Motor neuron (in vitro differentiated cells): ENCODE measurements around the gene PRRT1. TPM values are rescaled to one million over a fixed set of nuclear protein-coding genes. Genes with fewer than 3 reads are reported as not detected.
"Not testable (repeated sequence)": the region's sequence is repeated elsewhere in the genome, so short reads cannot be mapped to it uniquely, and the experiment has no call there.

Source experiments
- ATAC-seq, 8 experiments: fragments of 200-7000 bp; cut with Tn5 transposase; replicated peaks in 6 of 8; 2 replicates each; pipeline ENCODE4 v1.8.0; 2021; ENCODE audit warnings: mild to moderate bottlenecking in 8 of 8, moderate library complexity in 8 of 8
- H3K27ac ChIP-seq, 2 donors: fragments of 250-450 bp; sonication (Bioruptor Pico); 2 replicates each; pipeline ENCODE4 v1.9.0; 2021; ENCODE audit warnings: antibody characterized with exemption in 2 of 2, mild to moderate bottlenecking in 2 of 2, moderate library complexity in 1 of 2
- H3K4me1 ChIP-seq, 2 donors: fragments of 250-450 bp; sonication (Bioruptor Pico); replicated peaks in 1 of 2; 2 replicates each; pipeline ENCODE4 v1.6.1; 2021; ENCODE audit warnings: antibody characterized with exemption in 2 of 2, mild to moderate bottlenecking in 2 of 2, moderate library complexity in 1 of 2
- H3K4me3 ChIP-seq, 5 donors: fragments of 250-450 bp; sonication (Bioruptor Pico); 2 replicates each; pipeline ENCODE4 v1.9.0; 2021; ENCODE audit warnings: antibody characterized with exemption in 5 of 5, mild to moderate bottlenecking in 5 of 5, moderate library complexity in 4 of 5
- WGBS, 10 experiments: fragments of 450-650 bp; shearing (Covaris generic); methylation state at CpG; one replicate each; pipeline ENCODE4 v1.0.0; 2022; 5-methylcytosine and 5-hydroxymethylcytosine counted together
- in situ Hi-C, 9 experiments: fragments of 400-800 bp; cut with MboI; loops; one replicate each; pipeline ENCODE4 v1.15.0; 2021; ENCODE audit warnings: low sequenced_read_pairs in 9 of 9, low pct_unique_long_range_greater_than_20kb in 2 of 9; ENCODE audit not compliant: unreplicated experiment in 9 of 9
- total RNA-seq, 8 experiments: library from RNA; unstranded; fragments of 300-600 nt; gene quantifications; 2 replicates each; pipeline versions ENCODE4 v1.2.3 to v1.2.4, GENCODE V29; 2022

Gene PRRT1
- 1 to 10 TPM in 4 of 8 experiments, under 1 TPM in 4; 0.50 to 2.9 (median 1.1) TPM for total RNA-seq

- H3K4me3 ChIP-seq, result peak within 1 kb of the TSS; percentile 54 to 85 (median 55)
- H3K4me1 ChIP-seq, result peaks cover 24 to 28% of the 10 kb centered on the region in 2 donors
- H3K27ac ChIP-seq, result peak within 1 kb of the TSS in 1 of 2 donors; percentile 84
- in situ Hi-C loops, result no loop called here
- no peak for ATAC-seq
- 0 to 45% (median 21%) methylated on average over 1 to 5 of the region's 24 CpGs; no CpG with 5 or more reads in 3 of the 10 experiments for WGBS, 10 experiments
Measured at GRCh38 chr6:32151863-32152768, at the start of gene PRRT1. TSS of gene PRRT1 (minus strand) at chr6:32151939. CDS start at chr6:32151827, 112 bp downstream.

- 20 to 93% (median 83%) methylated on average over 1 to 3 of the region's 13 CpGs; no CpG with 5 or more reads in 4 of the 10 experiments for WGBS, 10 experiments
- in situ Hi-C loops, result no loop called here
- no peak for ATAC-seq
Measured at GRCh38 chr6:32200711-32201475, 49.2 kb upstream of the PRRT1 start.

DNA sequence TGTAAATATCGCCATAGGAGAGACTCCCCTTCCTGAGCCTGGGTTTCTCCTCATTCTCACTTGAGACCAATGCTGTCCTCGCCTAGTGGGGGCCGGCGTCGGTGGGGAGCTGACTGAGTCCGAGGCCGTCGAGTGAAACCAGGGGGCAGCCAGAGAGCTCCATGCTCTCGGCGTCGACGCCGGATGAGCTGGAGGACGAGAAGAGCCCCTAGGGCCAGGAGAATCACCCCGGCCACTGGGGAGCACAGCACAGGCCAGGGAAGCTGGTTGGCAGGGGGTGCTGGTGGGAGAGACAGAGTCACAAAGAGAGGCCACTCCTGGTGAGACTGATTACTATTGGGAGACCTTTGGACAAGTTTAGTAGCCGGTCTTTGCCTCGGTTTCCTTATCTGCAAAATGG, 47.1 kb upstream of the PRRT1 start:
- no peak for ATAC-seq
- no peak overlapping the region for H3K27ac ChIP-seq
- in situ Hi-C loops, result loop anchor here in 1 of 9 experiments (25.0 kb wide), 1 partner anchor 662 kb away; the partner anchor contains the start of genes ATP6V1G2, DDX39B, MCCD1 and NFKBIL1
- peaks cover 15 to 22% of the 10 kb centered on the region in 2 donors for H3K4me1 ChIP-seq
- no peak overlapping the region for H3K4me3 ChIP-seq
- WGBS, 10 experiments, result 79 to 100% (median 93%) methylated on average over 5 to 12 of the region's 17 CpGs; no CpG with 5 or more reads in 5 of the 10 experiments

More at GRCh38 chr6:32200711-32201475, 49.2 kb upstream of the PRRT1 start:
- Histone ChIP-seq H3K4me3 (no peak overlapping the region), H3K27ac (no peak overlapping the region), H3K4me1 (peaks cover 11 to 15% of the 10 kb centered on the region in 2 donors)

DNA sequence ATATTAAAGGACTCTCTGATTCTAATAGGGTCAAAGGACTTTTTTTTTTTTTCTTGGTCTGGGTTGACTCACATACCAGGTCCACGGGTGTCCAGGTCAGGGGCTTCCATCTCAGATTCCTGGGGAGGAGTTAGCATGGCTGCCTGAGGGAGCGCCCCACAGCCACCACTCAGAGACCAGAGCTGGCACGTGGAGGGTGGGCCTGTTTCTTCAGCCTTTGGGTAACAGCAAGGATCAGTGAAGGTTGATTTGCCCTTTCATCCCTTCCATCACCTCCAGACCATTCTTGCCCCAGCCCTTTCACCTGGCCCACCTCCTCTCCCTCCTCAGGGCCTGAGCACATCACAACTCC, 46.6 kb upstream of the PRRT1 start:
- WGBS, 10 experiments, result 67 to 100% (median 82%) methylated on average over 1 to 3 of the region's 3 CpGs; no CpG with 5 or more reads in 3 of the 10 experiments
- in situ Hi-C loops, result loop anchor here in 1 of 9 experiments (25.0 kb wide), 1 partner anchor 661 kb away; the partner anchor contains the start of genes ATP6V1G2, DDX39B, MCCD1 and NFKBIL1

DNA sequence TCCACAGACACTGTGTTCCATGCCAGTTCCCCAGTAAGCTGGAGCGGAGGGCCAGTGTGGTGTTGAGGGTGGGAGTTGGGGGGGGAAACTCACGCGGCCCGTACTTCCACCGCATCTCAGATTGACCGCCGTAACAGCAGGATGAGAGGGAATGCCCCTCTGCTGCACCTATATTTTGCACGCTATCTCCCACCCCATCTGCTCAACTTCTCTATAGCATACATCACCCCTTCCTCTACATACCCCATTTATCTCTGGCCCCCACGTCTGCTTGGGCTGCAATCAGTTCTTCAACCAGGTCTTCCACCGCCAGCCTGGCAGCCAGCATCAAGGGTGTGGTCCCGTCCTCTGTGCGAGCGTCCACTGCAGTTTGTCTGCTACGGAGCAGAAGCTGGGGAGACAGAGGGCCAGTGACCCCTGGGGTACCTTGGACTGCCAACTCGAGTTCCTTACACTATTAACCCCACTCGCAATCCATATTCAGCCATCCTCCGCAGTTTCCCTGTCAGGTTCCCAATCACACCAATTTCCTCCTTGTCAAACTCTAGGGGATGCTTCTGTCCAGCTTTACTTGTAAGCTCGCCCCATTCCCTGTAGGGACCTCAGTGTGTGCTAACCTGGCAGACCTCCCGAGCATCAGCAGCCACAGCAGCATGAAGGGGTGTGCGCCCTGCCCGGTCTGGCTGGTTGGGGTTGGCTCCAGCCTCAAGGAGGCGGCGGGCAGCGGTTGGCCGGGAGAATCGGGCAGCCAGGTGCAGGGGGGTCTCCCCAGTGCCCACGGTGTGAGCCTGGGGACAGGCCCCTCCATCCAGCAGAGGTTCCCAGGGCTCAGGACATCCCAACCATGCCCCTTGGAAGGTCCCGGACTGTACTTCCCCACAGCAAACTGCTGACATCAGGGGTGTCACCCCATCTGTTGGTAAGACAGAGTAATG, 45.2 kb upstream of the PRRT1 start:
- in situ Hi-C loops, result loop anchor here in 1 of 9 experiments (25.0 kb wide), 1 partner anchor 660 kb away; the partner anchor contains the start of genes ATP6V1G2, DDX39B, MCCD1 and NFKBIL1
- Histone ChIP-seq H3K27ac (peak overlapping the region; percentile 99 to 100), H3K4me1 (peaks cover 15 to 20% of the 10 kb centered on the region in 2 donors), H3K4me3 (peak overlapping the region; percentile 43 to 63 (median 50))
- 34 to 100% (median 53%) methylated on average over 1 to 9 of the region's 28 CpGs; no CpG with 5 or more reads in 3 of the 10 experiments for WGBS, 10 experiments
- ATAC-seq, result no peak

More for the DNA sequence above, 46.6 kb upstream of the PRRT1 start:
- ATAC-seq, result no peak
- no peak overlapping the region for H3K27ac ChIP-seq
- peaks cover 15 to 22% of the 10 kb centered on the region in 2 donors for H3K4me1 ChIP-seq
- H3K4me3 ChIP-seq, result no peak overlapping the region

DNA sequence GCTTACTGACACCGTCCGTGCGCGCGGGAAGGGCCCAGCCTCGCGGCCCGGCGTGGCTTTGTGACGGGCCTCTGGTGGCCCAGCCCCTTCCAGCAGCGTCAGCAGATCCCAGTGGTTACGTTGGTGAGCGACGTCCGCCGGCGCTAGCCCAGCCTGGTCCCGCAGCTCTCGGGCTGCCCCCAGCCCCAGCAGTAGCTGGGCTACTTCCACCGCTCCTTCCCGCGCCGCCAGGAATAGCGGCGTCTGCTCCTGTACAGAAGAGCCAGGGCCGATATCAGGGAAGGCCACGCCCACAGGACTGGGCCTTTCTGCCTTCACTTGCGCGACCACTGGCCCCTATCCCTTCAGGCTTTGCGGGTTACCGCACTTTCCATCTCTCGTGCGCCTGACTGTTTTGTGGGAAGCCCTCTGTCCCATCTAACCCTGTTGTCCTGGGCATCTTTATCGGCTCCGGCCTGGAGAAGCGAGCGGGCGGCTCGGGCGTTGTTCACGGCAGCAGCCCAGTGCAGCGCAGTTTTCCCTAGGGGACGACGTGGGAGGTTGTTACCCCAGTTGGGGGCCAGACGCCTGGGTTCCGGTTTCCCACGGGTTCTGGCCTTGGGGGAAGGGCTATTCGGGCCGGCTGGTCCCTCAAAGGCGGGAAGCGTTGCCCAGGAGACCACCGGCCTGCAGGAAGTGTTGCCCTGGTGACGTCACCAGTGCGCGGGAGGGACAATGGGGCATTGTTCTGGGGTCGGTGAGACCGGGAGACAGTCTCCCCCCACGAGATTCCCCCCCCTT, 44.4 kb upstream of the PRRT1 start:
- Histone ChIP-seq H3K27ac (peak overlapping the region; percentile 99 to 100), H3K4me1 (peaks cover 17 to 20% of the 10 kb centered on the region in 2 donors), H3K4me3 (peak overlapping the region; percentile 43 to 63 (median 50))
- 0 to 4% (median 0%) methylated on average over 3 to 7 of the region's 58 CpGs; no CpG with 5 or more reads in 6 of the 10 experiments for WGBS, 10 experiments
- peak; percentile 80 to 89 (median 84) for ATAC-seq
- in situ Hi-C loops, result loop anchor here in 1 of 9 experiments (25.0 kb wide), 1 partner anchor 659 kb away; the partner anchor contains the start of genes ATP6V1G2, DDX39B, MCCD1 and NFKBIL1

DNA sequence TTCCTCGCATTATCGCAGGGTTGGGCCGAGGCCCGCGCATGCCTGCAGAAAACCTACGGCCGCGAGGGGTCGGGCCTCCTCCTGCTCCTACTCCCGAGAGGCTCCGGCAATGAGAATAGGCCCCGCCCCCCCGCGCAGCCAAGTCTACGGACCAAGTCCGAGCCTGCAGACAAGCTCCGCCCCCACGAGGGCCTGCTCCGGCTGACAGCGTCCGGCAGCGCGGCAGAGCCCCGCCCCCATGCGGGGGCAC, 43.8 kb upstream of the PRRT1 start:
- peak overlapping the region; percentile 43 to 63 (median 50) for H3K4me3 ChIP-seq
- peak in 4 of 8 experiments; percentile 82 to 89 (median 84) for ATAC-seq
- in situ Hi-C loops, result loop anchor here in 1 of 9 experiments (25.0 kb wide), 1 partner anchor 658 kb away; the partner anchor contains the start of genes ATP6V1G2, DDX39B, MCCD1 and NFKBIL1
- H3K27ac ChIP-seq, result peak overlapping the region in 1 of 2 donors; percentile 99
- H3K4me1 ChIP-seq, result peaks cover 22 to 24% of the 10 kb centered on the region in 2 donors
- 0% methylated on average over 1 to 6 of the region's 25 CpGs; no CpG with 5 or more reads in 6 of the 10 experiments for WGBS, 10 experiments

- H3K27ac ChIP-seq, result peak overlapping the region; percentile 80 to 83
- in situ Hi-C loops, result loop anchor here in 1 of 9 experiments (25.0 kb wide), 1 partner anchor 658 kb away; the partner anchor contains the start of genes ATP6V1G2, DDX39B, MCCD1 and NFKBIL1
- H3K4me1 ChIP-seq, result peaks cover 22 to 24% of the 10 kb centered on the region in 2 donors
- WGBS, 10 experiments, result 0 to 90% (median 50%) methylated on average over 2 to 5 of the region's 15 CpGs; no CpG with 5 or more reads in 3 of the 10 experiments
- ATAC-seq, result peak in 6 of 8 experiments; percentile 6 to 87 (median 81)
- peak overlapping the region; percentile 35 to 42 (median 39) for H3K4me3 ChIP-seq
Measured at GRCh38 chr6:32194825-32195651, 43.3 kb upstream of the PRRT1 start.

DNA sequence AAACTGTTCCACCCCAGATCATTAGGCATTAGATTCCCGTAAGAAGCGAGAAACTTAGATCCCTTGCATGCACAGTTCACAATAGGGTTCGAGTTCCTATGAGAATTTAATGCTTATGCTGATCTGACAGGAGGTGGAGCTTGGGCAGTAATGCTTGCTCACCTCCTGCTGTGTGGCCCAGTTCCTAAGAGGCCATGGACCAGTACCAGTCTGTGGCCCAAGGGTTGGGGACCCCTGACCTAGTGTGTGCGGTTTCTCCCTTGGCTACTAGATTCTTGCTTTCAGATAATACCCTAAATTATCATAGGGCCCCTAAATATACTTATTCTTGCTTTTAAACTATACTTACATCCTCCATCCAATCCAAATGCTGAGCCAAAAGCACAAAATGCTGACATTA, 42.6 kb upstream of the PRRT1 start:
- in situ Hi-C loops, result loop anchor here in 1 of 9 experiments (25.0 kb wide), 1 partner anchor 657 kb away; the partner anchor contains the start of genes ATP6V1G2, DDX39B, MCCD1 and NFKBIL1
- H3K4me1 ChIP-seq, result peaks cover 22 to 24% of the 10 kb centered on the region in 2 donors
- peak overlapping the region in 1 of 2 donors; percentile 83 for H3K27ac ChIP-seq
- 86 to 100% (median 96%) methylated on average over 1 to 4 of the region's 4 CpGs; no CpG with 5 or more reads in 1 of the 10 experiments for WGBS, 10 experiments
- no peak overlapping the region for H3K4me3 ChIP-seq
- no peak for ATAC-seq

- H3K4me3 ChIP-seq, ATAC-seq, H3K27ac ChIP-seq: not testable (repeated sequence)
- H3K4me1 ChIP-seq, result peaks cover 28 to 31% of the 10 kb centered on the region in 2 donors
- WGBS, 10 experiments, result 70 to 91% (median 86%) methylated on average over 4 to 10 of the region's 13 CpGs; no CpG with 5 or more reads in 5 of the 10 experiments
- in situ Hi-C loops, result loop anchor here in 1 of 9 experiments (25.0 kb wide), 1 partner anchor 656 kb away; the partner anchor contains the start of genes ATP6V1G2, DDX39B, MCCD1 and NFKBIL1
Measured at GRCh38 chr6:32193096-32193495, 41.4 kb upstream of the PRRT1 start.
